HG03460 (cell line): ENCODE results near the gene RPL3.

Experiments used
- ATAC-seq: cut with Tn5 transposase; IDR thresholded peaks from one replicate; pipeline ENCODE4 v1.9.1; 2021; ENCODE audit not compliant: unreplicated experiment

The RPL3 gene

DNA sequence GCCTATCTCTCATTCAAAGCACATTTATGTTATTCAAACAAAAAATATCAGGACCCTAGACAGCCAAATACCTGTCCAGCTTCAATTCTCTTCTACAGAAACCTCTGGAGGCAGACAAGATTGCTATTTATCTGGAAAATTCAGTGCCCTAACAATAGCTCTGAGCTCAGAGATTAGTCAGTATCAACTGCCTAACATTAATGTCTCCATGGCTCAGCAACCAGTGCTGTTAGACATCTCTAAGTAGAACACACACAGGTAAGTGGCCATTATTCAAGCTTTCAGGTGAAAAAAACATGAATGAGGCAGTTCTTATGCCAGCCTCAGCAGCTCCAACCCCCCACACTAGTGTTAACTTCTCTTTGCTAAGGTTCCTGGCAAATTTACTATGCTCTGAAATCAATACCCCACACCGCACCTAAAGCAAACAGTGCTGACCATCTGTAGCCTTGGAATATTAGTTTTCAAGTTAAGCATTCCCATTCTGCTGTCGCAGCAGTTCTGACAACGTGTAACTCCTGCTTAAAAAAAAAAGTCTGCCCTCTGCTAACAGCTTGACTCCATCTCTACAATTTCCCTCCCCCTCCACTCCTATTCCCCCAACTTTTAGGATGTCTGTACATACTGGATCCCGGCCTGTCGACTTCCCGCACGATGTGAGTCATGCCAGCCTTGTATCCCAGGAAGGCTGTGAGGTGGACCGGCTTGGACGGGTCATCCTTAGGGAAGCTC, 1.5 kb downstream of the RPL3 start:
- ATAC-seq: no peak

DNA sequence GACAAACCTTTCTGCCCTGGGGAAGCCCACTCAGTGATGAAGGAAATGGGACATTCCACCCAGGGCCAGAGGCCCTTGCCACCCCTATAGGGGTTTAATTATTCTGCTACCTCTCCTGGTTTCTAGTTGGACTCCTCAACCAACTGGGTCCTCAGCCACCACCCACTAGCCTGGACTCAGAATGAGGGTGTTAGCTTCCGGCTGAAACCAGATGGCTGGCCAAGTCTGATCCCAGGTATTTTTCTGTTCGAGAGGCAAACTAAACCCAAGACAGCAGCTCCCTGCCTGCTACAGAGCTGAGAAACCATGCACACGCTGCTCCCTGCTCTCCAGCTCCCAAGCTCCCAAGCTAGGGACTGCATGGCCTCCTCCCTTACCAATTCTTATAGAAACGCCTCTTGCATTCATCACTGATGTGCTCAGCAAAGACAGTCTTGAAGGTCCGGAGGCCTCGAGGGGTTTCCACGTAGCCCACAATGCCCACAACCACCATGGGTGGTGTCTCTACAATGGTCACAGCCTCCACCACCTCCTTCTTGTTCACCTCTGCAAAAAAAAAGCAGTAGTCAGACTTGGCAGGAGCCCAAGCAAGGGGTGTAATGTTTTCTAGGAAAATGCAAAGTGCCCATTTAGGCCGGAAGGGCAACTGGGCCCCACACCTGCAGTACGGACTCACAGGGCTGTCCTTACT, 2.2 kb downstream of the RPL3 start:
- ATAC-seq: no peak

DNA sequence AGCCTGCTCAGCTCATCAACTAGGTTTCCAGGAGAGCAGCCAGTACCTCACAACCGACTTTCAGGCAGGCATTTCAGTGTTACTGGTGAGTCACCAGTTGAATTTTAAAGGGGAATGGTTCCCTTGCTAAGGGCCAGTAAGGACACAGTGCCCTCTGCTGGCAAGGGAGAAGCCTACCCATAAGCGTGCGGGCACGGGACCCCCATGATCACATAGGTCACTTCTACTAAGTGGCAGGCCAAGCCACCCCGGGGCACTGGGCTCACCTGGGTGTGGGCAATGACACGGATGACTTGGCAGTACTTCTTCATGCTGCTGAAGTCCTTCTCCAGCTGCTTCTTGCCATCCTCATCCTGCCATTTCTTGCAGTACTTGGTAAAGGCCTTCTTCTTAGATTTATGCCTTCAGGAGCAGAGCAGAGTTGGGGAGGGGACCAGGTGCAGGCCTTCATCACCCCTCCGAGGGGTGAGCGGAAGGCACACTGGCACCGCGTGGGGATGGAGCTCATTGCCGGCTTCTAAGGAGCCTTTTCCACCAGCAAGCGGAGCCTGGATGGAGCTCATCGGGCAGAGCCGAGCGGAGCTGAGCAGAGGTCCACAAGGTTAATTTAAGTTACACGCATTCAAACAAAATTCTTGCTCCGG, 2.9 kb downstream of the RPL3 start:
- ATAC-seq: no peak

DNA sequence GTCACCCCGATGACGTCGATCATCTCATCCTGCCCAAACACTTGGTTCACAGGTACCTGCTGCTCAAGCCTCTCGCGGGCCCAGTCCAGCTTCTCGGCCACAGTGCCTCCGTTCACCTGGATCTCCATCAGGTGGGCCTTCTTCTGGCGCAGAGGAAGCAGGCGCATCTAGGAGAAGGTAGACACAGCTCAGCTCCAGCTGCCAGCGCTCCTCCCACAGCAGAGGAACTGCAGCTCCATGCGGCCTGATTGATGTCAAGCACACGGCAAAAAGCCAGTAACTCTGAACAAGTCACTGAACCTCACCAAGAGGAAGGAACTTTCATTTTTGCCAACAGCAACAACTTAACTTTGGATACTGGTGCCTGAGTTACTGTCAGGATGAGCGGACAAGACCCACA, 4.0 kb downstream of the RPL3 start:
- no peak for ATAC-seq

DNA sequence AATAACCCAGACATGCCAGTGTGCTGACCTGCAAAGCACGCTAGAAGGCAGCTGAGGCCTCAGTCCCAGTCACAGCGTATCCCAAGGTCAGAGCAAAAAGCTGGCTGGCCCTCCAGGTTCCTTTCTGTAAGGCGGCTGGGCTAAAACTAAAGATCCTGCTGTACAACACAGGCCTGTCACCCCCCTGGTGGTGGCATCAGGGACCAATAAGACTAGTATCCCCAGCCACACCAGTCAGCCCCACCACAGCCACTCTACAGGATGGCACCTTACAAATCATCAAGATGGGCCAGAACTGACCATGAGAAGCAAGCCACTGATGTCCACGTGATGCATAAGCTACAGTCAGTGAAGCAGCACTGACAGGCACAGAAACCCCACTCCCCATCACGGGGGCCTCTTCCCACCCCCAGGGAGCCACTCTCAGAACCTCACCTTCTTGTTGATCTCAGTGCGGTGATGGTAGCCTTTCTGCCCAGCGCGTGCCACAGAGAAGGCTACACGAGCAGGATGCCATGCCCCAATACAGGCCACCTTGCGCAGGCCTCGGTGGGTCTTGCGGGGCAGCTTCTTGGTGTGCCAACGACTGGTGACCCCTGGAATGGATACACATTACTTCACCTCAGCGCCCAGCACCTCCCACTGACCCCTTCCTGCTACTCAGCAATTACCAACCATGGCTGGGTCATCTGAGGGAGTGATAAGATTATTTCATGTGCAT, 5.0 kb downstream of the RPL3 start:
- no peak for ATAC-seq

DNA sequence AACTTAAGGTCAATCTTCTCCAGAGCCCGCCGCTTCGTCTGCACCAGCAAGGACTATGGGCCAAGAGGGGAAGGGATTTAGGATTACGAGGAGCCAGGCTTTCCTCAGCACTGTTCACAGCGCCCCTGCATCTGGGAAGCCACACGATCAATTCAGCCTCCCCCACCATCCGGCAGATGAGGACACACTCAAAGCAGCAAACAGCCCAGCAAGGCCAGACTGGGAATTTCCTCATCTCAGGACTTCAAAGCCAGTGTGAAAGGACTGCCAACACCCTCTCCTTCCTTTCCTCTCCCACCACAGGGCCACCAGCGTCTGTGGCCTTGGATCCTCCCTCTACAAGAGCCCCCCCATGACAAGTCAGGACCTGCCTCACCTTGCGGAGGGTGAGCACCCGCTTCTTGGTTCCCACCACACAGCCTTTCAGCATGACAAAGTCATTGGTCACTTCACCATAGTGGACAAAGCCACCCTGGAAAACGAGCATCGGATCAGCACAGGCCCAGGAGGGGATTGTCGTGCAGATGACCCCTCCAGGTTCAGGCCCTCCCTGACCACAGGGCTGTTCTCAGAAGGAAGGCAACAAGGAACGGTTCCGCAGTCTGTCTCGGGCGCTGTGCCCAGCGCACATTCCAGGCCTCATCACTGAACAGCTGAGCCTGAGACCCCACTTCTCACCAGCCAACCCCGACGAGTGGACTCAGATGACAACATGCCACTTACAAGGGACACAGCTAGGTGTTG, 6.0 kb downstream of the RPL3 start:
- ATAC-seq: no peak

DNA sequence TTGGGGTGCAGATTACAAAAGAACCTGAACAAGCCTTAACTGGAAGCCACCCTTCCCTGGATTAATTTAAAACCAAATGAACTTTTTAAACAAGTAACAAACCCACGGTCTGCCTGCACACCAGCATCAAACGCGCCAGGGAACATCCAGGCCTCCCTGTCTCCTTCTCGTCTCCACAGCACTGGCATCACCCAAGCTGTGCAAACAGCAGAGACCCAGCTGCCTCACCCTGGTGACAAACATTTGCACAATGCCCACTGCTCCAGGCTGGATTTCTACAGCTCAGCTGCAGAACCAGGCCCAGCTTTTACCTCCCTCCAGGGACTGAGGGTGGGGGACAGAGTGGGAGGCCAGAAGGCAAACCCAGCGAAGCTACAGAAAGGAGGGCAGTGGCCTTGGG, 7.0 kb downstream of the RPL3 start:
- no peak for ATAC-seq

DNA sequence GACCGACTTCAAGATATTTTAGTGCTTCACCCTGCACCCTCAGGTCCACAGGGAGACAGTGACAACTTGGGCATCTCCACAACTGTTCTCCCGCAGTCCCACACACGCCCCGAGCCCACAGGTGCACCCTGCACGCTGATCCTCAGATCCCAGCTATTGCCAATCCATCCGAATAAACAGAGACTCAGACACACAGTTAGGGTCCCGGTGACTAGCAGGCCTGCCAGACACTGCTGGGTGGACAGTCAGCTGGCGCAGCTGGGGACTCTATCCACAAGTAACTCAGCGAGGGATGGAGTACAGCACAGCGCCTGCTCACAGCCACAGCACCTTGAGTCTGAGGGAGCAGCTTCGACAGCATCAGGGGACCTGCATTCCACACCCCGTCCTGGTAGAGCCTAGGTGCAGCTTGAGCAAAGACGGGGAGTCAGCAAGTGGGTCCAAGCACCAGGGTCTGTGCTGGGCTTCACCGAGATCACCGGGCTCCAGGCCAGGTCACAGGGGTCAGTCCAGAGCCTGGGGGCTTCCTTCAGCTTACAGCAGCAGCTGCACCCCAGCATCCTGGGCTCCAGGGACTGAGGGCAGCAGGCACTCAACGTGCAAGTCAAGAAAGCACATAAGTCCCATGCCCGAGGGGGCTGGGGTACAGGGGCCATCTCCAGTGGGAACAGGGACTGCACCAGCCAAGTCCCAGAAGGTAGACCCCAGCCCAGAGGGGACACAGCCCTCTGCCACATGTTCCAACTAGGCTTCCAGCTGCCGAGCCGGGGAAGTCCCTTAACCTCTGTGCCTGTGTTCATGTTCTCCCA, 7.6 kb downstream of the RPL3 start:
- ATAC-seq: no peak

DNA sequence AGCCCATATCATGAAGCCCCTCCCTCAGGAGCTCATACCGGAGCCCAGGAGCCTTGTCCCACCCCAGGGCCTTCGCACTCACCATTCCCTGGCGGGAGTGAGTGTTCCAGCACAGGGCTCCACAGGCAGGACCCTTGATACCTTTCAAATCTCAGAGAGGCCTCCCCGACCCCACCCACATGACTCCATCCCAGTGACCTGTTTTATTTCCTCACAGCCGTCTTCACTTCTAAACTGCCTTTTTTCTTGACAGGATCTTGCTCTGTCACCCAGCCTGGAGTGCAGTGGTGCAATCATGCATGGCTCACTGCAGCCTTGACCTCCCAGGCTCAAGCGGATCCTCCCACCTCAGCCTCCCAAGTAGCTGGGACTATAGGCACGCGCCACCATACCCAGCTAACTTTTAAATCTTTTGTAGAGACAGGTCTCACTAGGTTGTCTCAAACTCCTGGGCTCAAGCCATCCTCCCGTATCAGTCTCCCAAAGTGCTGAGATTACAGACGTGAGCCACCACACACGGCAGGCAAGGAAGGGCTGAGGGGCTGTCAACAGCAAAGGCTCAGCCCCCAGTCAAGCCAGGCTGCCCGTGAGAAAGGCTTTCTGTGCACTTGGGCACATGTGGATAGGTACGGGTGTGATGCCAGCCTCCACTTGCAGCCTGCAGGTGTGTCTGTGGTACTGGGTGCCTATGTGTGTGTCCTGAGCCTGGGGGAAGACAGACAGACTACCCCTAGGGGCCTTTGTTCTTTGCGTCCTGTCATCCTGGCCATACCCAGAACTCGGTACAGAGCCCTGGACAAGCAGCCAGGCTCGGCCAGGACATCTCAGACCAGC, 9.3 kb downstream of the RPL3 start:
- ATAC-seq: no peak

DNA sequence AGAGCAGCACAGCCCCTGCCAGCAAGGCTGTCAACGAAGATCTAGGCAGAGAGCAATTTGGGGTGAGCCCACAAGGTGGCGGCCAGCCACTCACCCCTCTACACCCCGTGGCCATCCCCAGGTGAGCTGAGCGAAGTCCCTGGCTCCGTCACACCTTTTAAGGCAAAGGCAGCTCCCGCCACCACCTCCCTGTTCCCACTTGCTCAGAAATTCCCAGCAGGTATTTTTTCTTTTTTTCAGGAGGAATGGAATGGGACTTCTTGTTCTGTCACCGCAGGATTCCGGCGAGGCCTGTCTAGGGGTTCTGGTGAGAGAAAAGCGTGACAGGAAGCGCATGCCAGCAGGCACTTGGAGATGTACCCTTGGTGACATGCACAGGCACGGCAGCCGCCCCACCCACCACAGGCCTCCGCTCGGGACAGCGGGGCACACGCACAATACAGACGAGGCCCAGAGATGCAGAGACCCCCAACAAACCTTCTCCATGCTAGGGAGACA, 10.0 kb downstream of the RPL3 start:
- ATAC-seq: no peak

DNA sequence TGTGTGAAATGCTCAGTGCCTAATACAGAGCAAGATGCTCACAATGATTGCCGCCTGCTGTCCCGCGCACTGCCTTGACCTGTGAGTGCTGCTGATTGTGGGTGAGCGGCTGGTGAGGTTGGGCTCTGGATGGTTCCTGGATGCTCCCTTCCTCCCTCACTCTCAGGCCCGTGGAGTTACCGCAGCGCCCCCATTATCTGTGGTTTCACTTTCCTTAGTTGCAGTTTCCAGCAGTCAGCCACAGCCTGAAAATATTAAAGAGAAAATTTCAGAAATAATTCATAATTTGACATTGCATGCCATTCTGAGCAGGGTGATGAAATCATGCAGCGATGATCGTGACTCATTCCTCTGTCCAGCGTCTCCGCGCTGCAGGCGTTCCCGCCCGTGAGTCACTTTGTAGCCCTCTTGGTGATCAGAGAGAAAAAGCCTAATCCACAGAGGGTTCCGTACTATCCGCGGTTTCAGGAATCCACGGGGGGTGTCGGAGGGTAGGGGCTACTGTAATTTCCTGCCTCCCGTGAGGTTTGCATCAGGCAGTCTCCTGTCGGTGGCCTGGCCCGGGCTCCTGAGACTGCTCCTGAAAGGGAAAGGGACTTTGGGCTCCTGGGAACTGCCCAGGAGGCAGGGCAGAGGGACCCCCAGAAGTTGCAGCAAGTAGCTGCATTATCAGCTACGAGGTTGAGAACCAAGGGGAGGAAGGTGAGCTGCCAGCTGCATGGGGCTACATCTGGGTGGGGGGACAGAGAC, 10.6 kb downstream of the RPL3 start:
- ATAC-seq: no peak

DNA sequence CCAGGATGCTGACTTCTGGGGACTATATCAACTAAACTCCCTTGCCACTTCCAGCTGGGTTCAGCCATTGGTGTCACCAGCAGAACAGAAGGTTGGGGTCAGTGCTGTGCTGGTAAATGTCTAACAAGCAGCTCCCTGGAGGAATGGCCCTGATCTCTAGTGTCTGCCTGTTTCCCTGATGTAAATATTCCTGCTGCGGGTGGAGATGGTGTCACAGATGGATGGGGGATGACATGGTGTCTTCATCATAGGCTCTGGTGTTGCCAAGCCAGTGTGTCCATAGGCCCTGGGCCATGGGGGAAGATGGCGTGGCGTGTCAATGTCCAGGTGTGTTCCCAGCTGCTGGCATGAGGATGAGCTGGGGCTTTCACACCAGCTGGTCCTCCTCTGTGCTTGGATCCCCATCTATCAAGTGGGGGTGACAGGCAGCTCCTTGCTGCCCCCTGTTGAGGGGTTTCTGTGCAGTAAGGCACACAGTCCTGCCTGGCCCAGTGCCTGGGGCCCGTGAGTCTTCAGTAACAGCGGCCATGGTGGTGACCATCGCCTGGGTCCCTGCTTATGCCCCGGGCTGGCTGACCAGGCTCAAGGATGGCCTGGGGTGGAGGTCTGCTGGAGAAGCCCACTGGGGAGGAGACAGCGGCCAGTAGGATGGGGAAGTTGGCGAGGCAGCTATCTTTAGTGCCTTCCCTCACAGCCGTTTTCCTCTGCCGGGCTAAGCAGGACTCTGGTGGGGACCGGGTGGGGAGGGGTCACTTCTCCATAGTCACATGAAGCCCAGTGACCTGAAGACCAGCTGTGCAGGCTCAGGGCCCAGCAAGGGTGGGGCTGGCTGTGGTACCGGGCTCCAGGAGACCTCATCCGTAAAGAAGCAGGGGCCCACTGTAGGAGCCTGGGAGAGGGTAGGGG, 12.7 kb downstream of the RPL3 start:
- ATAC-seq: no peak

DNA sequence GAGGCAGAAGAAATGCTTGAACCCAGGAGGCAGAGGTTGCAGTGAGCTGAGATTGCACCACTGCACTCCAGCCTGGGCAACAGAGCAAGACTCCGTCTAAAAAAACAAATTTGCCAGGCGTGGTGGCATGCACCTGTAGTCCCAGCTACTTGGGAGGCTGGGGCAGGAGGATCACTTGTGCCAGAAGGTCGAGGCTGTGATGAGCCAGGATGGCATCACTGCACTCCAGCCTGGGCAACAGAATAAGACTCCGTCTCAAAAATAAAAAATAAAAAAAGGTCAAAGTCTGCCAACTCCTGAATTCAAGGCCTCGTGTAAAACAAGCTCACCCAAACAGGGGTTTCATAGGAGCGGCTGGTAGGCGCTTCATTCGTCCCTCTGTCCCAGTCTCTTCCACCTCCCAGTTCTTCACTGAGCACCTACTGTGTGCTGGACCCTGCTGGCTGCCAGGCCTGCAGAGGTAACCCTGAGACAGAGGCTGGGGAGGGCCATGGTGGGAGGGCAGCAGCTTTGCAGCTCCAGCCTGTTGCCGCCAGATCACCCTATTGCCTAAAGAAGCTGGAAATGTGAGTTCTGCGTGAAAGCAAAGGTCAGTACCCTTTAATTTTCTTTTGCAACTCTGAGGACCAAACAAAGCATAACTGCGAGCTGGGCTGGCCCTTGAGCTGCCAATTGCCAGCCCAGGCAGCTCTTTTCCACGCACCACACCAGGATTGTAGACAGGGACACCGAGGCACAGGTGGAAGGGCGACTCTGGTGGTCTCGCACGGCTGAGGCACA, 15.3 kb downstream of the RPL3 start:
- ATAC-seq: no peak

DNA sequence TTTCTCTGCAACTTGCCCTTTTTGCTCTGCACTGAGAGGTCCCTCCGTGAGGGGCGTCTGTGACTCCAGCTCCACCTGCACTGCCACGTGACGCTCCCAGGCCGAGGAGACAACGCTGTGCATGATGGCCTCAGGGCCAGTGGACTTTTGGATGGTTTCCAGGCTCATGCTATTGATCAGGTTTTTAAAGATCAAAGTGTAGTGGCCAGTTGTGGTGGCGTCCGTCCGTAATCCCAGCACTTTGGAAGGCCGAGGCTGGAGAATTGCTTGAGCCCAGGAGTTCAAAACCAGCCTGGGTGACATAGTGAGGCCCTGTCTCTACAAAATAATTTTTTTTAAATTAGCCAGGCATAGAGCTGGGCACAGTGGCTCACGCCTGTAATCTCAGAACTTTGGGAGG, 16.1 kb downstream of the RPL3 start:
- no peak for ATAC-seq

DNA sequence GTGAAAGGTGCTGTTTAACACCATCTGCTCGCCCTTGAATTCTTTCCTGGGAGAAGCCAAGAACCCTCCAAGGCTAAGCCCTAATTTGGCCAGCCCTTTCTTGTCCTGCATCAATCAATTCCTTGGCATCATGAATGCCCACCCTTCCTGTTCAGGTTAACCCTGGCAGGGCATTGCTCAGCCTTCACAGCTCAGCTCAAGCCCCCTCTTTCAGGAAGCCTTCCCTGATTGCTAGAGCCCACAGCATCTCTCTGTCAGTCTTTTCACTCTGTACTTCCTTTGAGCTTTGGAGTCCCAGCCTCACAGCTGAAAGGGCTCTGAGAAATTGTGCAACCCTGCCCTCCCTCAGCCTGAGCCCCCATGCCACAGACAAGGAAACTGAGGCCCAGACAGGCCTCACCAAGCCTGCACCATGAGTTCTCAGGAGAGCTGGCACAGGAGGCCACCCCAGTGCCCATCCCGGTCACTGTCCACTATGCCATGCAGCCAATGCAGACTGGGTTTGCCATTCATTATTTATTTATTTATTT, 16.9 kb downstream of the RPL3 start:
- no peak for ATAC-seq

DNA sequence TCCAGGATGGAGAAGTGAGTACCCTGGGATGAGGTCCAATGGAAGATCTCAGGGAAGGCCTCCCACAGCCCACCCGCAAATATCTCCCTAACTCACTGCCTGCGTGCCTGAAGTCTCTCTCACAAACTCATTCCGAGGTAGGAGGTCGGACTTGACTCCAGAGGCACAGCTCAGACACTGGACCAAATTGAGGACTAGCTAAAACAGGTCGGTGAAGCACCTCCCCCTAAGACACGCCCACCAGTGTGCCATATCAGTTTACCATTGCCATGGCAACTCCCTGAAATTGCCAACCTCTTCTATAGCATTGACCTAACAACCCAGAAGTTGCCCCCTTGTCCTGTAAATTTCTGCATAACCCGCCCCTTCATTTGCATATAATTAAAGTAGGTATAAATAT, 17.5 kb downstream of the RPL3 start:
- no peak for ATAC-seq
